ENCODE measurements around the gene PSPC1.

GRCh38 chr13:19822673-19823072 lies 39.9 kb upstream of the PSPC1 start:
- no peak for TF ChIP-seq CTCF (IDR thresholded peaks at IDR 0.05 in 4 of 5, conservative IDR thresholded peaks at IDR 0.05 in 1 of 5)
- no peak for TF ChIP-seq POLR2A (IDR thresholded peaks at IDR 0.05)

All from gastrocnemius medialis (tissue), 4 donors.